Measurements from ENCODE around the gene GLS2.
"Not testable (repeated sequence)": the region's sequence is repeated elsewhere in the genome, so short reads cannot be mapped to it uniquely, and the experiment has no call there.

Gene GLS2

DNA sequence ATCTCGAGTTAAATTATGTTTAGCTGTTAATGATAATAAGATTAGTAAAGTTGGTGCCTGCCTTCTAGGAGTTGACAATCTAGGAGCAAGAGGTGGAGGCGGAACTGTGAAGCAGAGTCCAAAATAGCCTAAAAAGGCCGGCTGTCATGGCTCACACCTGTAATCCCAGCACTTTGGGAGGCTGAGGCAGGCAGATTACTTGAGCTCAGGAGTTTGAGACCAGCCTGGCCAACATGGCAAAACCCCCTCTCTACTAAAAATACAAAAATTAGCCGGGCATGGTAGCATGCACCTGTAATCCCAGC is 26.0 kb upstream of the GLS2 start:
- H3K27me3 ChIP-seq (ENCODE audit: insufficient read depth, low read length); H3K4me3 ChIP-seq (ENCODE audit: low read length); H3K36me3 ChIP-seq (ENCODE audit: insufficient read depth, low read length): not testable (repeated sequence)

DNA sequence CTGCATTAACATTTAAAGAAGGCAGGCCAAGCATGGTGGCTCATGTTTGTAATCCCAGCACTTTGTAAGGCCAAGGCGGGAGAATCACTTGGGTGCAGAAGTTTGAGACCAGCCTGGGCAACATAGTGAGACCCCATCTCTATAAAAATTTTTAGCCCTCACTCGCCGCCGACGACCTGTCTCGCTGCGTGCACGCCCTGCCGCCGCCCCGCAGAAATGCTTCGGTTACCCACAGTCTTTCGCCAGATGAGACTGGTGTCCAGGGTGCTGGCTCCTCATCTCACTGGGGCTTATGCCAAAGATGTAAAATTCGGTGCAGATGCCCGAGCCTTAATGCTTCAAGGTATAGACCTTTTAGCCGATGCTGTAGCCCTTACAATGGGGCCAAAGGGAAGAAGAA is 22.8 kb upstream of the GLS2 start:
- no peaks in the 10 kb centered on the region for H3K36me3 ChIP-seq (ENCODE audit: insufficient read depth, low read length)
- no peaks in the 10 kb centered on the region for H3K9me3 ChIP-seq (ENCODE audit: low read length)
- no peaks in the 10 kb centered on the region for H3K27me3 ChIP-seq (ENCODE audit: insufficient read depth, low read length)

More for the DNA sequence above, 26.0 kb upstream of the GLS2 start:
- H3K4me1 ChIP-seq (ENCODE audit: insufficient read depth, low read length); H3K9me3 ChIP-seq (ENCODE audit: low read length); H2AFZ ChIP-seq (ENCODE audit: low read depth, low read length): not testable (repeated sequence)

DNA sequence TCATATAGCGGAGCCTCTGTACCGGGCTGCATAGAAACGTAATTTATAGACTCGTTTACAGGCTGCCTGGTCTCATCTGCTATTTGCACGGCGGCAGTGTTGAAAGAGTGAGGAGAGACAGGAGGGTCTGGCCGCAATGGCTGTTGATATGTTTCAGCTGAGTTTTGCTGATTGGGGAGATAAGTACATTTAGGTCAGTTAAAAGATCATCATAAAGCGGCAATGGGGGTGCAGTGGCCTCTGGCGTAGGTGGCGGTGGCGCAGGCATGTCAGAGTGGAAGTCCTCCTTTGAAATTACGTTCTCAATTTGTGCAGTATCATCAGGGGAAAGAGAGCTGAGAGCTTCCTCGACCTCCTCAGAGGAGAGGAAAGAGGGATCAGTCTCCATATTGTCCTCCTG is 11.9 kb upstream of the GLS2 start:
- H3K4me1 ChIP-seq (ENCODE audit: insufficient read depth, low read length) = peaks cover 11% of the 10 kb centered on the region
- not testable (repeated sequence) for H3K36me3 ChIP-seq (ENCODE audit: insufficient read depth, low read length); H3K9me3 ChIP-seq (ENCODE audit: low read length); H3K4me3 ChIP-seq (ENCODE audit: low read length); H3K27me3 ChIP-seq (ENCODE audit: insufficient read depth, low read length); H2AFZ ChIP-seq (ENCODE audit: low read depth, low read length)

More for the DNA sequence above, 22.8 kb upstream of the GLS2 start:
- Histone ChIP-seq H2AFZ (ENCODE audit: low read depth, low read length) (no peak overlapping the region), H3K4me1 (ENCODE audit: insufficient read depth, low read length) (no peaks in the 10 kb centered on the region), H3K4me3 (ENCODE audit: low read length) (no peak overlapping the region)

- not testable (repeated sequence) for H3K27me3 ChIP-seq (ENCODE audit: insufficient read depth, low read length); H3K9me3 ChIP-seq (ENCODE audit: low read length); H3K36me3 ChIP-seq (ENCODE audit: insufficient read depth, low read length); H3K4me3 ChIP-seq (ENCODE audit: low read length); H2AFZ ChIP-seq (ENCODE audit: low read depth, low read length)
- peaks cover 11% of the 10 kb centered on the region for H3K4me1 ChIP-seq (ENCODE audit: insufficient read depth, low read length)
These were observed 11.5 kb upstream of the GLS2 start for GRCh38 chr12:56499452-56499851.

DNA sequence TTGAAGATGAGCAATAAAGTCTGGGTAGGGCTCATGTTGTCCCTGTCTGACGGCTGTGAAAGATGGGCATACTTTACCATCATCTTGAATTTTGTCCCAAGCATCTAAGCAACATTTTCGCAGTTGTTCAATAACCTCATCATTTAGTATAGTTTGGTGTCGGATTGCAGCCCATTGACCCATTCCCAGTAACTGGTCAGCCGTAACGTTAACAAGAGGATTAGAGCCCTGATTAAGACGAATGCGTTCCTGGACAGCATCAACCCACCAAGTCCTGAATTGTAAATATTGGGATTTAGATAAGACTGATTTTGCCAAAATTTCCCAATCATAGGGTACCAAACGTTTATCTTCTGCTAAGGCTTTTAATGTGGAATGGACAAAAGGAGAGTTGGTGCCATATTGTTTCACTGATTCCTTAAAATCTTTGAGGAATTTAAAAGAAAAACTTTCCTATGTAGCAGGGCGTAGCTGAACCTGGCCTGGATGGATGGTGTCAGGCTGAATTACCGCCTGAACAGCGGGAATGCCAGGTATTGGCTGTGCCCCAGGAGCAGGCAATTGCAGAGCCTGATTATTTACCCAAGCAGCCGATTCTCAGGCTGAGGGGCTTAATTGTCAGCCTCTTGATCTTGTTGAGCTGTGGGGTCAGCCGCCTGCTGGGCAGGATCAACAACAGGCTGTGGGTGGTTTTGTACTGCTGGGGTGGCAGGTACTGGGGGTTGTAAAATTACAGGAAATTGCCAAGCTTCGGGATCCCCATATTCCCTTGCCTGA is 10.4 kb upstream of the GLS2 start:
- H3K36me3 ChIP-seq (ENCODE audit: insufficient read depth, low read length); H2AFZ ChIP-seq (ENCODE audit: low read depth, low read length); H3K27me3 ChIP-seq (ENCODE audit: insufficient read depth, low read length); H3K4me3 ChIP-seq (ENCODE audit: low read length); H3K9me3 ChIP-seq (ENCODE audit: low read length): not testable (repeated sequence)
- peaks cover 11% of the 10 kb centered on the region for H3K4me1 ChIP-seq (ENCODE audit: insufficient read depth, low read length)

GRCh38 chr12:56496704-56497103 is 8.7 kb upstream of the GLS2 start:
- not testable (repeated sequence) for H3K9me3 ChIP-seq (ENCODE audit: low read length); H3K27me3 ChIP-seq (ENCODE audit: insufficient read depth, low read length); H2AFZ ChIP-seq (ENCODE audit: low read depth, low read length); H3K4me3 ChIP-seq (ENCODE audit: low read length); H3K36me3 ChIP-seq (ENCODE audit: insufficient read depth, low read length)
- peaks cover 11% of the 10 kb centered on the region for H3K4me1 ChIP-seq (ENCODE audit: insufficient read depth, low read length)

DNA sequence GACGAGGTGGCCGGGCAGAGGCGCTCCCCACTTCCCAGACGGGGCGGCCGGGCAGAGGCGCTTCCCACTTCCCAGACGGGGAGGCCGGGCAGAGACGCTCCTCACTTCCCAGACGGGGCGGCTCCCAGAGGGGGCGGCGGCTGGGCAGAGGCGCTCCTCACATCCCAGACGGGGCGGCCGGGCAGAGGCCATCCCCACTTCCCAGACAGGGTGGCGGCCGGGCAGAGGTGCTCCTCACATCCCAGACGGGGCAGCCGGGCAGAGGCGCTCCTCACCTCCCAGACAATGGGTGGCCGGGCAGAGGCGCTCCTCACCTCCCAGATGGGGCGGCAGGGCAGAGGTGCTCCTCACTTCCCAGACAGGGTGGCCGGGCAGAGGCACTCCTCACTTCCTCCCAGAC is 6.5 kb upstream of the GLS2 start:
- not testable (repeated sequence) for H3K4me3 ChIP-seq (ENCODE audit: low read length); H3K9me3 ChIP-seq (ENCODE audit: low read length)

DNA sequence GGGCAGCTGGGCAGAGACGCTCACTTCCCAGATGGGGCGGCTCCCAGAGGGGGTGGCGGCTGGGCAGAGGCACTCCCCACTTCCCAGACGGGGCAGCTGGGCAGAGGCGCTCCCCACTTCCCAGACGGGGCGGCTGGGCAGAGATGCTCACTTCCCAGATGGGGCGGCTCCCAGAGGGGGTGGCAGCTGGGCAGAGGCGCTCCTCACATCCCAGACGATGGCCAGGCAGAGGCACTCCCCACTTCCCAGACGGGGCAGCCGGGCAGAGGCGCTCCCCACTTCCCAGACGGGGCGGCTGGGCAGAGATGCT is 6.1 kb upstream of the GLS2 start:
- not testable (repeated sequence) for H3K36me3 ChIP-seq (ENCODE audit: insufficient read depth, low read length); H3K4me3 ChIP-seq (ENCODE audit: low read length); H2AFZ ChIP-seq (ENCODE audit: low read depth, low read length); H3K9me3 ChIP-seq (ENCODE audit: low read length); H3K27me3 ChIP-seq (ENCODE audit: insufficient read depth, low read length)
- peaks cover 11% of the 10 kb centered on the region for H3K4me1 ChIP-seq (ENCODE audit: insufficient read depth, low read length)

More for the DNA sequence above, 6.5 kb upstream of the GLS2 start:
- H2AFZ ChIP-seq (ENCODE audit: low read depth, low read length); H3K36me3 ChIP-seq (ENCODE audit: insufficient read depth, low read length); H3K27me3 ChIP-seq (ENCODE audit: insufficient read depth, low read length): not testable (repeated sequence)
- peaks cover 11% of the 10 kb centered on the region for H3K4me1 ChIP-seq (ENCODE audit: insufficient read depth, low read length)

DNA sequence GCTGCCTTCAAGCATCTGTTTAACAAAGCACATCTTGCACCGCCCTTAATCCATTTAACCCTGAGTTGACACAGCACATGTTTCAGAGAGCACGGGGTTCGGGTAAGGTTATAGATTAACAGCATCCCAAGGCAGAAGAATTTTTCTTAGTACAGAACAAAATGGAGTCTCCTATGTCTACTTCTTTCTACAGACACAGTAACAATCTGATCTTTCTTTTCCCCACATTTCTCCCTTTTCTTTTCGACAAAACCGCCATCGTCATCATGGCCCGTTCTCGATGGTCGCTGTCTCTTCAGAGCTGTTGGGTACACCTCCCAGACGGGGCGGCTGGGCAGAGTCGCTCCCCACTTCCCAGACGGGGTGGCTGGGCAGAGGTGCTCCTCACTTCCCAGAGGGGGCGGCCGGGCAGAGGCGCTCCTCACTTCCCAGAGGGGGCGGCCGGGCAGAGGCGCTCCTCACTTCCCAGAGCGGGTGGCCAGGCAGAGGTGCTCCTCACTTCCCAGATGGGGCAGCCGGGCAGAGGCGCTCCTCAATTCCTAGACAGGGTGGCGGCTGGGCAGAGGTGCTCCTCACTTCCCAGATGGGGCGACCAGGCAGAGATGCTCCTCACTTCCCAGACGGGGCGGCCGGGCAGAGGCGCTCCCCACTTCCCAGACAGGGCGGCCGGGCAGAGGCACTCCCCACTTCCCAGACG is 5.6 kb upstream of the GLS2 start:
- not testable (repeated sequence) for H3K27me3 ChIP-seq (ENCODE audit: insufficient read depth, low read length); H2AFZ ChIP-seq (ENCODE audit: low read depth, low read length); H3K4me1 ChIP-seq (ENCODE audit: insufficient read depth, low read length); H3K4me3 ChIP-seq (ENCODE audit: low read length); H3K36me3 ChIP-seq (ENCODE audit: insufficient read depth, low read length); H3K9me3 ChIP-seq (ENCODE audit: low read length)

- H2AFZ ChIP-seq (ENCODE audit: low read depth, low read length) = no peak overlapping the region
- H3K9me3 ChIP-seq (ENCODE audit: low read length) = peaks cover 13% of the 10 kb centered on the region
- H3K4me1 ChIP-seq (ENCODE audit: insufficient read depth, low read length) = no peaks in the 10 kb centered on the region
- peaks cover 8% of the 10 kb centered on the region for H3K36me3 ChIP-seq (ENCODE audit: insufficient read depth, low read length)
- H3K4me3 ChIP-seq (ENCODE audit: low read length) = no peak overlapping the region
- H3K27me3 ChIP-seq (ENCODE audit: insufficient read depth, low read length) = no peaks in the 10 kb centered on the region
These were observed 2.4 kb upstream of the GLS2 start for GRCh38 chr12:56490360-56490759.

DNA sequence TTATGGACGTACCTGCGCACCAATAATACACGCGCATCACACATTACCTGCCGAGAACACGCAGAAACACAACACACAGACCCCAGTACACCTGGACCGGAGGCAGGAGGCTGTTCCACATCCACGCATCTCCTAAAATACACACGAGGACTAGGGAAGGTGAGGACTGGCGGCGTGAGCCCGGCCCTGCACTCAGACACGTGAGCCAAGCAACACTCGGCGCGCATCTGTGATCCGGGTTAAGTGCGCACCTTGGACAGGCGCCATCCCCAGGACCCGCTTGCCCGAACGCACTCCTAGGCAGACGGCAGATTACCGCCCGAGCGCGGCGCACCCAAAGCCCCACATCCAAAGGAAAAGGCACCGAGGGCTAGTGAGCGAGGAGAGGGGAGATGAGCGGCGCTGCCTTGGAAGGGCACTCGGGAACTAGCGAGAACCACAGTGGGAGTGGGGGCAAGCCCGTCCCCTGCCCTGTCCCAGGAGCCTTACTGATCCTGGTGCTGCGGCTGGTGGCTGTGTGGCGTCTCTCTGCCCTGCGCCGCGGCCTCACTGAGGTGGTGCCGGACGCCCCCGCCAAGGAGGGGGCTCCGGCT is 417 bp downstream of the GLS2 start:
- no peaks in the 10 kb centered on the region for H3K27me3 ChIP-seq (ENCODE audit: insufficient read depth, low read length)
- H3K4me3 ChIP-seq (ENCODE audit: low read length) = no peak overlapping the region
- peaks cover 8% of the 10 kb centered on the region for H3K36me3 ChIP-seq (ENCODE audit: insufficient read depth, low read length)
- no peaks in the 10 kb centered on the region for H3K4me1 ChIP-seq (ENCODE audit: insufficient read depth, low read length)
- peaks cover 9% of the 10 kb centered on the region for H3K9me3 ChIP-seq (ENCODE audit: low read length)
- no peak overlapping the region for H2AFZ ChIP-seq (ENCODE audit: low read depth, low read length)

GRCh38 chr12:56486694-56487093 is 1.3 kb downstream of the GLS2 start:
- Histone ChIP-seq H3K9me3 (ENCODE audit: low read length) (peaks cover 9% of the 10 kb centered on the region), H3K4me3 (ENCODE audit: low read length) (no peak overlapping the region), H3K36me3 (ENCODE audit: insufficient read depth, low read length) (peaks cover 10% of the 10 kb centered on the region), H2AFZ (ENCODE audit: low read depth, low read length) (no peak overlapping the region), H3K27me3 (ENCODE audit: insufficient read depth, low read length) (no peaks in the 10 kb centered on the region), H3K4me1 (ENCODE audit: insufficient read depth, low read length) (no peaks in the 10 kb centered on the region)

GRCh38 chr12:56484566-56484965 is 3.4 kb downstream of the GLS2 start:
- Histone ChIP-seq H2AFZ (ENCODE audit: low read depth, low read length) (no peak overlapping the region), H3K4me1 (ENCODE audit: insufficient read depth, low read length) (no peaks in the 10 kb centered on the region), H3K27me3 (ENCODE audit: insufficient read depth, low read length) (no peaks in the 10 kb centered on the region), H3K9me3 (ENCODE audit: low read length) (peaks cover 9% of the 10 kb centered on the region), H3K36me3 (ENCODE audit: insufficient read depth, low read length) (peaks cover 10% of the 10 kb centered on the region), H3K4me3 (ENCODE audit: low read length) (no peak overlapping the region)

GRCh38 chr12:56479625-56480024 is 8.3 kb downstream of the GLS2 start:
- Histone ChIP-seq H3K4me3 (ENCODE audit: low read length) (no peak overlapping the region), H3K4me1 (ENCODE audit: insufficient read depth, low read length) (no peaks in the 10 kb centered on the region), H3K36me3 (ENCODE audit: insufficient read depth, low read length) (peaks cover 9% of the 10 kb centered on the region), H2AFZ (ENCODE audit: low read depth, low read length) (no peak overlapping the region), H3K27me3 (ENCODE audit: insufficient read depth, low read length) (no peaks in the 10 kb centered on the region), H3K9me3 (ENCODE audit: low read length) (no peaks in the 10 kb centered on the region)
